ENCODE measurements around the gene HEATR9. TPM values are rescaled to one million over a fixed set of nuclear protein-coding genes. Genes with fewer than 3 reads are reported as not detected.
A peak's percentile ranks its signal among the peaks of the same experiment; 100 is the strongest.

Gene HEATR9
- total RNA-seq, 2 experiments from 2014 or later: 0.38 to 0.70 TPM

DNA sequence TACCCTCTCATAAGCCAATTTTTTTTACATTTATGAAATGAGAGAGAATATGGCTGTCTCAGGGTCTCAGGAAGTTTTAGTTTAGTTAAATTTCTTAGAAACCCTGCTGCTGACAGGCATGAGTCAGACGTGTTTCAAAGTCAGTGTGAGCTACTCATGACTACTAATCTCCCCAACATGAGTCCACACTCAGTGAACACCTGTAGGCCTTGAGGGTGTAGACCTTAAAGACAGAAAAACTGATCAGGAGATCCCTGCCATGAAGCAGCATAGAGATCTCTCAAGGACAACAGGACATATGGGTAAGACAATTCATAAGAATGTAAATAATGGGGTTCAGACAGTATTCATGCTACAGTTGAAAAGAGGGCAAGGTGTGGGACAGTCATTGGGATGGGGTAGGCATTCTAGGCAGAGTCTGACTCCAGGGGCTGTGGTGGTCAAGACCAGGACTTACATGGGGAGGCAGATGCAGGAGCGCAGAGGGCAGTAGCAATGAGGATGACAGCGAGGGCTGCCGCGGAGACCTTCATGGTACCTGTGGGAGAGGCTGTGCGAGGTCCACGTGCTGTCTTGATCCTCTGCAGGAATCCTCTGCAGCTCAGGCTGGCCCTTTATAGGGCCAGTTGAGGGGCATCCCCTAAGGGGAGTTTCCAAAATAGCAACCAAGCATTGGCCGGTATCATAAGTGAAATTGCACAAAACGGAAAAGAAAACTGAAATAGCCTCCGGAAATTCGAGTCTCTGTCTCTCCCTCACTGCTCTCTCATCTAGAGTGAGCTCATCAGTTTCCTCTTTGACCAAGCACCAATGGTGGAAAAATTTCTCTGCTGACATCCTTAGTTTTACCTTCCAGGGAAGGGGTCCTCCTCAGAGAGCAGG, 11.3 kb upstream of the HEATR9 start, which contains the start of gene CCL5:
Gene CCL5, minus strand, starts transcription at position 588 of the 882 bp plus-strand sequence.
- no peaks in the 10 kb centered on the region for H3K9me3 Mint-ChIP-seq
- peaks cover 49% of the 10 kb centered on the region for H3K4me1 Mint-ChIP-seq (ENCODE audit: low read depth)
- DNase-seq: peak; percentile 77
- peaks cover 31% of the 10 kb centered on the region for H3K36me3 Mint-ChIP-seq (ENCODE audit: low read depth)
- peak within 1 kb of the TSS; percentile 95 for H3K27ac Mint-ChIP-seq
- peak within 1 kb of the TSS; percentile 82 for H3K4me3 Mint-ChIP-seq
- intact Hi-C loops (cut with micrococcal nuclease): loop anchor here (1.0 kb wide), 1 partner anchor 9 kb away; no protein-coding TSS in a partner anchor
- TF ChIP-seq, protein P1, sequence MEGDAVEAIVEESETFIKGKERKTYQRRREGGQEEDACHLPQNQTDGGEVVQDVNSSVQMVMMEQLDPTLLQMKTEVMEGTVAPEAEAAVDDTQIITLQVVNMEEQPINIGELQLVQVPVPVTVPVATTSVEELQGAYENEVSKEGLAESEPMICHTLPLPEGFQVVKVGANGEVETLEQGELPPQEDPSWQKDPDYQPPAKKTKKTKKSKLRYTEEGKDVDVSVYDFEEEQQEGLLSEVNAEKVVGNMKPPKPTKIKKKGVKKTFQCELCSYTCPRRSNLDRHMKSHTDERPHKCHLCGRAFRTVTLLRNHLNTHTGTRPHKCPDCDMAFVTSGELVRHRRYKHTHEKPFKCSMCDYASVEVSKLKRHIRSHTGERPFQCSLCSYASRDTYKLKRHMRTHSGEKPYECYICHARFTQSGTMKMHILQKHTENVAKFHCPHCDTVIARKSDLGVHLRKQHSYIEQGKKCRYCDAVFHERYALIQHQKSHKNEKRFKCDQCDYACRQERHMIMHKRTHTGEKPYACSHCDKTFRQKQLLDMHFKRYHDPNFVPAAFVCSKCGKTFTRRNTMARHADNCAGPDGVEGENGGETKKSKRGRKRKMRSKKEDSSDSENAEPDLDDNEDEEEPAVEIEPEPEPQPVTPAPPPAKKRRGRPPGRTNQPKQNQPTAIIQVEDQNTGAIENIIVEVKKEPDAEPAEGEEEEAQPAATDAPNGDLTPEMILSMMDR (IDR thresholded peaks at IDR 0.05): no peak
- CTCF ChIA-PET: interaction anchor here (0.8 to 2.0 kb wide), 7 partner anchors 9 to 89 kb away, joined by 3 to 6 read pairs (median 4); no protein-coding TSS in a partner anchor
- no peaks in the 10 kb centered on the region for H3K27me3 Mint-ChIP-seq
- POLR2A ChIA-PET: interaction anchor here (0.8 to 14.3 kb wide), 9 partner anchors 14 to 209 kb away, joined by 3 to 239 read pairs (median 5); partner anchors contain the start of genes CCL3 and RDM1
- peak; percentile 87 for ATAC-seq

DNA sequence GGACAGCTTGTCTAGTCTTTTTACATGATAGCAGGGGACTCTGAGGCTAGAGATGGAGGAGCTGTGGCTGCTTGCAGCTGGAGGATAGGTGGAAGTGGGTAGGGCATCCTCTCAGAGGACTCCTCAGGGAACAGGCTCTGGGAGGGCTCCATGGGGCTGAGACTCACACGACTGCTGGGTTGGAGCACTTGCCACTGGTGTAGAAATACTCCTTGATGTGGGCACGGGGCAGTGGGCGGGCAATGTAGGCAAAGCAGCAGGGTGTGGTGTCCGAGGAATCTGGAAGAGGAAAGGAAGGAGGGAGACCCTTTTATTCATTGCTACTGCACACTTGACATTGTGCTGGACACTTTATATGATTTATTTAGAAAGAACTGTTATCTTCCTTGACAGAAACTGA, 9.7 kb upstream of the HEATR9 start:
- no peak for ATAC-seq
- Mint-ChIP-seq H3K27ac (peak overlapping the region; percentile 95), H3K4me3 (peak overlapping the region; percentile 82), H3K27me3 (no peaks in the 10 kb centered on the region), H3K9me3 (no peaks in the 10 kb centered on the region), H3K36me3 (ENCODE audit: low read depth) (peaks cover 39% of the 10 kb centered on the region), H3K4me1 (ENCODE audit: low read depth) (peaks cover 55% of the 10 kb centered on the region)
- ChIA-PET CTCF (interaction anchor here (1.8 kb wide), 1 partner anchor 54 kb away, joined by 5 read pairs; no protein-coding TSS in a partner anchor), POLR2A (interaction anchor here (0.8 to 14.3 kb wide), 3 partner anchors 17 to 36 kb away, joined by 3 to 239 read pairs (median 3); no protein-coding TSS in a partner anchor)
- intact Hi-C loops (cut with micrococcal nuclease): no loop called here
- TF ChIP-seq, protein P1 (IDR thresholded peaks at IDR 0.05): no peak
- no peak for DNase-seq

DNA sequence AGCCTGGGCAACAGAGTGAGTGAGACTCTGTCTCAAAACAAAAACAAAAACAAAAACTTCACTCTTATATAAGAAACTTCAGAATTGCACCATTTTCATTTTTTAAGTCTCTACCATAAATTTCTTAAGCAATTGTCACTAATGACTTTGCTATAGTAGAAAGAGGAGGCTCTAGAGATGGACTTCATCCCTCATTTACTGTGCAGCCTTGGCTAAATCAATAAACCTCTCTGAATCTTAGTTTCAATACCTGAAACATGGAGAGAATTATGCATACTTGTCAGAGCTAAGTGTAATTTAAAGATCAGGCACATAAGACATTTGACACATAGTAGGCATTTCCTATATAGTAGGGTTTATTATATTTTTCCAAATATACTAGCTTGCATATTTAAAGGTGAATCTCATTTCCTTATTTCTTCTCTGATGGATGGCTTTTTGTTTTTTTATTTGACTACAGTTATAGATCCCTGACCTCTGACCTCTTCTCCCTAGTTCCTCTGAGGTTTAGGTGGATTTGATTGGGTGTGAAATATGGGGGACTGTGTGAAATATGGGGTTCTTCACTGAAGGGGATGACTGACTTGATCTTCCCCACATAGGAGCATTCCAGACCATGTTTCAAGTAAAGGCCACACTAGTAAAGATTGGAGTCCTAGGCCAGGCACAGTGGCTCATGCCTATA, 8.8 kb upstream of the HEATR9 start:
- Mint-ChIP-seq H3K4me1 (ENCODE audit: low read depth) (peaks cover 56% of the 10 kb centered on the region), H3K27ac (peak overlapping the region; percentile 83)

DNA sequence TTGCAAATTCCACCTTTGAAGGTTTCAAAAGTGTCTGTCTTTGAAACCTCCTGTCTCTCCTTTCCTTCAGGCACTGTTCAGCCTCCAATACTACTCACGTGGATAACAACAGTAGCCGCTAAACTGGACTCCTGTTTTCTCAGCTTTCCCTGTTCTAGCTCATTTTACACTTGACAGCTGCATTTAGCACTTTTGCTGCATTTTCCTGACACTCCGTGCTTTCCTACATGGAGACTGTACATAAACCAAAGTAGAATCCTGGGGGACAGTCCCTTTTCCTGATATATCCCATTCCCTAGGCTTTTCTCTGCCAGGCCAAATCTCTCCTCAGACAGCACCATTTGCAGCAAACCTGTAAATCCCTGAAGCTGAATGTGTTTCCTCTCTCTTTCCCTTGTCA, 7.8 kb upstream of the HEATR9 start:
- no peaks in the 10 kb centered on the region for H3K9me3 Mint-ChIP-seq
- ATAC-seq (no peak), DNase-seq (no peak)
- TF ChIP-seq, protein P1 (IDR thresholded peaks at IDR 0.05): no peak
- peak overlapping the region; percentile 80 for H3K27ac Mint-ChIP-seq
- H3K36me3 Mint-ChIP-seq (ENCODE audit: low read depth): peaks cover 47% of the 10 kb centered on the region
- CTCF ChIA-PET: interaction anchor here (0.6 to 1.6 kb wide), 9 partner anchors 10 to 272 kb away, joined by 3 to 7 read pairs (median 3); no protein-coding TSS in a partner anchor
- H3K27me3 Mint-ChIP-seq: no peaks in the 10 kb centered on the region
- intact Hi-C loops (cut with micrococcal nuclease): no loop called here
- H3K4me1 Mint-ChIP-seq (ENCODE audit: low read depth): peaks cover 61% of the 10 kb centered on the region
- POLR2A ChIA-PET: interaction anchor here (0.6 to 14.3 kb wide), 5 partner anchors 11 to 337 kb away, joined by 3 to 239 read pairs (median 4); no protein-coding TSS in a partner anchor
- H3K4me3 Mint-ChIP-seq: peak overlapping the region; percentile 82

More for the DNA sequence above, 8.8 kb upstream of the HEATR9 start:
- Mint-ChIP-seq H3K36me3 (ENCODE audit: low read depth) (peaks cover 41% of the 10 kb centered on the region), H3K4me3 (peak overlapping the region; percentile 82), H3K9me3 (no peaks in the 10 kb centered on the region), H3K27me3 (no peaks in the 10 kb centered on the region)
- DNase-seq: no peak
- intact Hi-C loops (cut with micrococcal nuclease): no loop called here
- ATAC-seq: no peak
- TF ChIP-seq, protein P1 (IDR thresholded peaks at IDR 0.05): no peak
- ChIA-PET POLR2A (interaction anchor here (0.8 to 14.3 kb wide), 3 partner anchors 18 to 36 kb away, joined by 3 to 239 read pairs (median 4); no protein-coding TSS in a partner anchor), CTCF (interaction anchor here (1.1 kb wide), 1 partner anchor 12 kb away, joined by 4 read pairs; no protein-coding TSS in a partner anchor)

Data from activated CD8-positive, alpha-beta T cell treated with anti-CD3 and anti-CD28 coated beads for 36 hours (primary cell).